Activated T-helper 1 cell treated with anti-CD3 and anti-CD28 coated beads, Interleukin-2, amount 50 U/mL, for 16 hours (primary cell): Measurements from ENCODE around the gene TAF13.
"Not testable (repeated sequence)": the region's sequence is repeated elsewhere in the genome, so short reads cannot be mapped to it uniquely, and the experiment has no call there.

Source experiments
- DNase-seq, 2 donors: peaks; one replicate each; pipeline ENCODE4 v3.0.0-alpha.2; 2020; ENCODE audit warnings: low read depth in 1 of 2, low spot score in 1 of 2

Gene TAF13

GRCh38 chr1:109091839-109092193 is 16.0 kb upstream of the TAF13 start:
- DNase-seq = no peak

- no peak for DNase-seq
Measured at GRCh38 chr1:109091078-109091838, 15.5 kb upstream of the TAF13 start.

GRCh38 chr1:109090196-109091077 is 14.6 kb upstream of the TAF13 start, which contains the start of gene TMEM167B:
Gene TMEM167B, plus strand, starts transcription at chr1:109090764. Its CDS starts 109 bp downstream, at chr1:109090873.
- peak; percentile 75 to 76 for DNase-seq

GRCh38 chr1:109089242-109090015 is 13.6 kb upstream of the TAF13 start:
- DNase-seq = no peak

GRCh38 chr1:109084563-109085517 is 9.0 kb upstream of the TAF13 start:
- DNase-seq = no peak

GRCh38 chr1:109083923-109084322 is 8.1 kb upstream of the TAF13 start:
- no peak for DNase-seq

GRCh38 chr1:109083501-109083900 is 7.7 kb upstream of the TAF13 start:
- no peak for DNase-seq

- DNase-seq = no peak
Measured at GRCh38 chr1:109080441-109081082, 4.8 kb upstream of the TAF13 start.

- no peak for DNase-seq
Measured at GRCh38 chr1:109079240-109079622, 3.4 kb upstream of the TAF13 start.

- no peak for DNase-seq
Measured at GRCh38 chr1:109078317-109078716, 2.5 kb upstream of the TAF13 start.

- DNase-seq = no peak
Measured at GRCh38 chr1:109069294-109069693, 6.5 kb downstream of the TAF13 start.

GRCh38 chr1:109067883-109068282 is 7.9 kb downstream of the TAF13 start:
- DNase-seq = no peak

GRCh38 chr1:109065137-109065536 is 10.7 kb downstream of the TAF13 start:
- DNase-seq = no peak

GRCh38 chr1:109061183-109061582 is 14.6 kb downstream of the TAF13 start:
- DNase-seq = no peak

GRCh38 chr1:109060707-109061106 is 15.1 kb downstream of the TAF13 start:
- DNase-seq = no peak

- DNase-seq = no peak
Measured at GRCh38 chr1:109059026-109059425, 16.8 kb downstream of the TAF13 start.

GRCh38 chr1:109056064-109056463 is 19.7 kb downstream of the TAF13 start:
- DNase-seq = no peak

GRCh38 chr1:109052145-109052544 is 23.7 kb downstream of the TAF13 start:
- DNase-seq = not testable (repeated sequence)

- no peak for DNase-seq
Measured at GRCh38 chr1:109050228-109050995, 25.4 kb downstream of the TAF13 start.
